Astrocyte of the cerebellum (primary cell): ENCODE data around the gene BOLA1.

ENCODE experiments used
- DNase-seq: peaks from one replicate; pipeline ENCODE4 v3.0.0-alpha.2; 2011; ENCODE audit warnings: low read depth
- H3K4me3 ChIP-seq: 2 replicates; pipeline ENCODE4 v1.5.1; 2011; ENCODE audit warnings: mild to moderate bottlenecking, low read depth, low read length, moderate library complexity
- CTCF ChIP-seq: IDR thresholded peaks from 2 replicates; pipeline ENCODE4 v1.5.1; 2012; ENCODE audit warnings: low read length, low read depth, moderate library complexity, mild to moderate bottlenecking; ENCODE audit errors: missing control alignments
- in situ Hi-C: cut with HindIII; loops from 2 replicates; pipeline ENCODE4 v1.10.0; 2017; ENCODE audit warnings: low sequenced_read_pairs

BOLA1 gene

GRCh38 chr1:149942207-149942606, 42.8 kb downstream of the BOLA1 start:
- DNase-seq = no peak
- peak; percentile 58 for TF ChIP-seq CTCF
- in situ Hi-C loops = no loop called here

GRCh38 chr1:149942885-149943284, 43.5 kb downstream of the BOLA1 start:
- in situ Hi-C loops = no loop called here
- no peak overlapping the region for H3K4me3 ChIP-seq
- DNase-seq = no peak
- no peak for TF ChIP-seq CTCF

More at GRCh38 chr1:149942207-149942606, 42.8 kb downstream of the BOLA1 start:
- no peak overlapping the region for H3K4me3 ChIP-seq

GRCh38 chr1:149945206-149945605, 45.8 kb downstream of the BOLA1 start:
- no peak for DNase-seq
- in situ Hi-C loops = no loop called here

GRCh38 chr1:149949911-149950310, 50.5 kb downstream of the BOLA1 start:
- no peak for TF ChIP-seq CTCF
- no peak for DNase-seq
- no peak overlapping the region for H3K4me3 ChIP-seq
- in situ Hi-C loops = no loop called here

More at GRCh38 chr1:149945206-149945605, 45.8 kb downstream of the BOLA1 start:
- H3K4me3 ChIP-seq = no peak overlapping the region
- TF ChIP-seq CTCF = no peak
